Small intestine (tissue), 7 donors: ENCODE results near the gene GPR176. TPM values are rescaled to one million over a fixed set of nuclear protein-coding genes. Genes with fewer than 3 reads are reported as not detected.
A peak's percentile ranks its signal among the peaks of the same experiment; 100 is the strongest.

Experiments used
- DNase-seq, 2 donors: peaks; one replicate each; pipeline versions ENCODE4 v3.0.0 to v3.0.0-alpha.2; 2013
- FAIRE-seq: peaks from 2 replicates; lab custom pipeline; 2012; peaks lifted over from hg19 to GRCh38; lab: Jason Lieb, UNC
- H3K27ac ChIP-seq, 3 donors: one replicate each; pipeline ENCODE4 v1.5.1; 2013; ENCODE audit warnings: low read length in 2 of 3, mild to moderate bottlenecking in 2 of 3, control low read depth in 1 of 3, inconsistent platforms in 1 of 3, low read depth in 1 of 3, moderate library complexity in 1 of 3
- H3K27me3 ChIP-seq, 3 donors: one replicate each; pipeline ENCODE4 v1.6.1; 2013; ENCODE audit warnings: low read length in 3 of 3, inconsistent platforms in 1 of 3; ENCODE audit not compliant: control insufficient read depth in 3 of 3, insufficient read depth in 3 of 3
- H3K36me3 ChIP-seq, 3 donors: one replicate each; pipeline ENCODE4 v1.6.1; 2013; ENCODE audit warnings: low read length in 3 of 3, inconsistent platforms in 1 of 3, low read depth in 1 of 3, mild to moderate bottlenecking in 1 of 3, moderate library complexity in 1 of 3; ENCODE audit not compliant: control insufficient read depth in 3 of 3, insufficient read depth in 2 of 3
- H3K4me1 ChIP-seq, 3 donors: one replicate each; pipeline ENCODE4 v1.6.1; 2013; ENCODE audit warnings: low read length in 2 of 3, inconsistent platforms in 1 of 3, low read depth in 1 of 3, mild to moderate bottlenecking in 1 of 3, moderate library complexity in 1 of 3; ENCODE audit not compliant: control insufficient read depth in 3 of 3, insufficient read depth in 2 of 3
- H3K4me3 ChIP-seq, 3 donors: one replicate each; pipeline ENCODE4 v1.5.1; 2013; ENCODE audit warnings: low read length in 3 of 3, control low read depth in 1 of 3, inconsistent platforms in 1 of 3, low read depth in 1 of 3, mild to moderate bottlenecking in 1 of 3, moderate library complexity in 1 of 3
- H3K9me3 ChIP-seq, 2 donors: one replicate each; pipeline ENCODE4 v1.6.1; 2013; ENCODE audit warnings: low read depth in 1 of 2, low read length in 1 of 2; ENCODE audit not compliant: control insufficient read depth in 2 of 2, insufficient read depth in 1 of 2
- WGBS, 3 donors: extraction: QIAGEN DNeasy Blood & Tissue Kit; methylation state at CpG; one replicate each; pipeline ENCODE4 v1.1.7; 2013; 5-methylcytosine and 5-hydroxymethylcytosine counted together
- polyA plus RNA-seq, 4 donors: library from polyadenylated mRNA; stranded (reverse) in 3 of 4; unstranded in 1 of 4; fragments of 200-250 nt in 3 of 4; fragments of 120-200 nt in 1 of 4; gene quantifications; one replicate each; pipeline versions ENCODE4 v1.2.1 to v1.2.3, GENCODE V29; 2013
- donor health status: healthy with polysubstance abuse.
- donor health status: control.
- donor health status: control.
- donor health status: Bipolar disorder and iron deficiency.
- donor health status: healthy.

Gene GPR176
- polyA plus RNA-seq, 4 donors, result 0.54 to 3.3 (median 0.87) TPM; not detected in 1

DNA sequence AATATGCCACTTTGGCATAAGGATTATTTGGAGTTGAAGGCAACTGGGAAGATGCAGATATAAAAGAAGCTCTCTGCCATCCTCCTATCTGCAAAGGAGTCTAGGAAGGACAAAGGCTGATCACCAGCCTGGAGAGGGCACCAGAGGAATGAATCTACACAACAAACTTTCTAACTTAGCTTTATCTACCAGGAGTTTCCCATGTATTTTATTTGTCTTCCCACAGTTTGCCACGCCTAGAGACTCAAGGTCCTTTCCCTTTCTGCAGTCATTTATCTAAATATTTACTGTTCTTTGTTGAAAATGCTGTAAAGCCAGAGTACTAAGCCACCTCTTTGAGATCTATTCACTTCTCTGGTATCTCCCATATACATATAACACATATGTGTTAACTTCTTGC, 32.2 kb downstream of the GPR176 start:
- peaks cover 0 to 5% (median 0%) of the 10 kb centered on the region in 3 donors for H3K4me1 ChIP-seq
- DNase-seq, result peak; percentile 64 to 70
- H3K36me3 ChIP-seq, result no peaks in the 10 kb centered on the region
- H3K9me3 ChIP-seq, result no peaks in the 10 kb centered on the region
- no peak for FAIRE-seq
- H3K27ac ChIP-seq, result no peak overlapping the region
- no peak overlapping the region for H3K4me3 ChIP-seq
- WGBS, 3 donors, result 5 to 24% (median 17%) methylated on average over 1 of the region's 1 CpG
- H3K27me3 ChIP-seq, result no peaks in the 10 kb centered on the region

DNA sequence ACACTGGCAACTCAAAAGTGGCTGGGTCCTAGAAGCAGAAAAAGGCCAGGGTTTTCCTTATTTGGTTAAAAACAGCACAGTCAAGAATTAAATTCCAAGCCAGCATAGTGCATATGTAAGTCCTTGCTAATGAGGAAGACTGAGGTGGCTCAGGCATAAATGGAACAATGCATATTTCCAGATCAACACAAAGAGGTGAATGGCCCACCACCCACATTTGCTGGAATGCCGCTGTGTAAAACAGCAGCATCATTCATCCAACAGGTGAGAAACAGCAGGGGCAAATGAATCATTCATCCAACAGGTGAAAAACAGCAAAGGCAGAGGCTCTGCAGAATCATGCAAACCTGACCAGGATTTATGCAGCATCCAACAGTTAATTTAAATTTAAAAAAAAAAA, 32.9 kb downstream of the GPR176 start:
- no peak overlapping the region for H3K27ac ChIP-seq
- WGBS, 3 donors, result 77 to 91% (median 84%) methylated on average over 1 of the region's 1 CpG
- no peak for FAIRE-seq
- DNase-seq, result no peak
- H3K9me3 ChIP-seq, result no peaks in the 10 kb centered on the region
- H3K36me3 ChIP-seq, result no peaks in the 10 kb centered on the region
- H3K4me1 ChIP-seq, result peaks cover 0 to 5% (median 0%) of the 10 kb centered on the region in 3 donors
- H3K27me3 ChIP-seq, result peaks cover 0 to 3% (median 0%) of the 10 kb centered on the region in 3 donors
- H3K4me3 ChIP-seq, result no peak overlapping the region

DNA sequence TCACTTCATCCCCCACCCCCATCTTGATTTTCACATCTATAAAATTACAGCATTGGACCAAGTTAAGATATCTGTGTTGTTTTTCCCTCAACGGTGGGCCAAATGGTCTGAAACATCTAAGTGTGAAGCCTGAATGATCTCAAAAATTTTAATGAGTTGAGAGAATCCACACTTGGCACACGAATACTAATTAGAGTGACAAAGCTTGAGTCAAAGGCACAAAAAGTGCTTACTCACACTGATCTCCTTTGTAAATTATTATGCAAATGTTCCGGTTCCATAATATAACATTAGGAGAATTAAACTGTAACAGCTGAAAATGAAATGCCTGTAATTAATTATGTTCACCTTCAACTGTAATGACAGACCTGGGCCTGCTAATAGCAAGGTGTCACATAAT, 33.6 kb downstream of the GPR176 start:
- H3K27ac ChIP-seq, result no peak overlapping the region
- H3K4me1 ChIP-seq, result peaks cover 0 to 5% (median 0%) of the 10 kb centered on the region in 3 donors
- DNase-seq, result no peak
- 71 to 86% (median 80%) methylated on average over 3 of the region's 3 CpGs for WGBS, 3 donors
- no peaks in the 10 kb centered on the region for H3K9me3 ChIP-seq
- H3K27me3 ChIP-seq, result peaks cover 0 to 3% (median 0%) of the 10 kb centered on the region in 3 donors
- no peak for FAIRE-seq
- H3K36me3 ChIP-seq, result no peaks in the 10 kb centered on the region
- H3K4me3 ChIP-seq, result no peak overlapping the region

DNA sequence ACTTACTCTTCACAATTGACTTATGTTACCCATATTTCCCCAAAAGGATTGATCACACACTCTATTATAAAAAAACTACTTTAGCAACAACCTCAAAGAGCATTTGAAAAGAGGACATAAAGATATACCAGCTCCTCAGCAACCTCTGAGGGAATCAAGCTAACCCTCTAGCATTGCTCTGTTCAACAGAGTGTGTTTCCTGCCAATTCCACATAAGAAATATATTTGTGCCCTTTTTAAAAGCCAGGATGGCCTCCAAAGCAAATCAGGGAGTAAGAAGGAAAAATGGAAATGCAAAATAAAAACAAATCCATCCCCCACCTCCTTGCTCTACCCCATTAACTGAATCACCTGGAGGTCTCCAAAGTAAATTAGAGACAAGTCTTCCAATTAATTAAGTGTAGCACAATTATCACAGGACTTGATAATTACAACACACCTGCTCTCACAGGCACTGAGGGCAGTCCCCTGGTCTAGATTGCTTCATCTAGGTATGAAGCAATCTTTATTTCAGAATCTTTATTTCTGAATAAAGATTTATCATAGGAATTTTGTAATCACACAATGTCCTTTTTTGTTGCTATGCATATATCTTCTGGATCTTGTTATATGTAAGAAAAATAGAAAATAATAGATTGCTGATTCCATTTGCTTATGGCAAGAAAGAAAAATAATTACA, 34.8 kb downstream of the GPR176 start:
- H3K36me3 ChIP-seq, result no peaks in the 10 kb centered on the region
- H3K4me3 ChIP-seq, result no peak overlapping the region
- DNase-seq (no peak), FAIRE-seq (no peak)
- H3K4me1 ChIP-seq, result peaks cover 0 to 5% (median 0%) of the 10 kb centered on the region in 3 donors
- H3K27me3 ChIP-seq, result peaks cover 0 to 3% (median 0%) of the 10 kb centered on the region in 3 donors
- no peaks in the 10 kb centered on the region for H3K9me3 ChIP-seq
- H3K27ac ChIP-seq, result no peak overlapping the region

DNA sequence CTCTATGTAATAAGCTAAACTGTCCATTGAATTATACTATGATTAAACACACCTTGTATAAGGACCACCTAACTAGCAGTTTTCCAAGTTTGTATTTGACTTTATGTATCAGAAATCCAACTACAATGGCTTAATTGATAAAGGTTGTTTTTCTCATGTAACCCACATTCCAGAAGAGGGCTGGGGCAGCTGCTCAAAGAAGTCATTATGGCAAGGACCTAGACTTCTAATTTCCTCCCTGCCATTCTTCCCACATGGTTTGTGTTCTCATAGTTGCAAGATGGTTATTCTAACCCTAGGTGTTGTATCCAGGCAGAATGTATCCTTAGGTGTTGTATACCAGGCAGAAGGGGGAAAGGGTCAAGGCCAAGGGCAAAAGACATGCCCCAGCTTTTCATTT, 35.7 kb downstream of the GPR176 start:
- no peak for FAIRE-seq
- DNase-seq, result no peak

DNA sequence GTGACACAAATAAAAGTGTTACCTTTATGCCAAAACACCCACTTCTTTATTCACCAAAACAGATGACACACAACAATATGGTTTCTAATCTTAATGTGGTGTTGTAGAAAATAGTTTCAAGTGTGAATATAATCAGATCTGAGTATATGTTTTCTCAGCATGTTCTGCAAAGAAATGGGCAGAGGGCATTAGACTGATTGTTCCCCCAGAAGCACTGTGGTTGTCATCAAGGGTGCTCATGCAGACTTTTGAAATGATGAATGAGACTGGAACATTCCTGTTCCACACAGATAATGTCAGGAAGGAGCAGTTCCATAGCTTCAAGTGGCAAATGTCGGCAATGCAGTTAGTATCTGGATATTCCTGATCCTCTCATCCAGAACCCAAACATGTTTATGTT, 37.5 kb downstream of the GPR176 start:
- FAIRE-seq (no peak), DNase-seq (no peak)
- no peaks in the 10 kb centered on the region for H3K9me3 ChIP-seq
- H3K36me3 ChIP-seq, result no peaks in the 10 kb centered on the region
- H3K4me1 ChIP-seq, result no peaks in the 10 kb centered on the region
- 84 to 93% (median 91%) methylated on average over 1 of the region's 1 CpG for WGBS, 3 donors
- H3K27me3 ChIP-seq, result peaks cover 0 to 3% (median 0%) of the 10 kb centered on the region in 3 donors
- H3K27ac ChIP-seq, result no peak overlapping the region
- H3K4me3 ChIP-seq, result no peak overlapping the region

More for the DNA sequence above, 35.7 kb downstream of the GPR176 start:
- H3K27ac ChIP-seq, result no peak overlapping the region
- H3K4me3 ChIP-seq, result no peak overlapping the region
- H3K27me3 ChIP-seq, result peaks cover 0 to 3% (median 0%) of the 10 kb centered on the region in 3 donors
- H3K36me3 ChIP-seq, result no peaks in the 10 kb centered on the region
- no peaks in the 10 kb centered on the region for H3K9me3 ChIP-seq
- H3K4me1 ChIP-seq, result peaks cover 0 to 5% (median 0%) of the 10 kb centered on the region in 3 donors

DNA sequence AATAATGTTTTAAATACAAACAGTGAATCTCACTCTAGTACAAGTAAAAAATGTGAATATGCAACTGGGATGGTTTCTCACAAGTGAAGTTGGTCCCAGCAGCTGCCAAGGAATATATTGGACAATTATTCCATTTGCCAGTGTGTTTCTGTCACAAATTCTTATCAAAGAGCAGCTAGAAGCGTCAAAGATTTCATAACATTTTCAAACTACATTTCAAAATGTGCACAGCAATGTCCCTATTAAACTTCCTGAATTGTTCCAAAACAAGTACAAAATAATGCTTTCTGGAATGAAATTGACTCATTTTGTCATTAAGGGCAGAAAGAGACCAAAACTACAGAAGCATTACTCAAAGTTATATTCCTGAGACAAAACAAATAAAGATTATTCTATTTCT, 38.3 kb downstream of the GPR176 start:
- FAIRE-seq (no peak), DNase-seq (no peak)
- WGBS, 3 donors, result 76 to 80% (median 77%) methylated on average over 1 of the region's 1 CpG
- Histone ChIP-seq H3K4me3 (no peak overlapping the region), H3K36me3 (no peaks in the 10 kb centered on the region), H3K4me1 (no peaks in the 10 kb centered on the region), H3K27ac (no peak overlapping the region), H3K9me3 (no peaks in the 10 kb centered on the region), H3K27me3 (peaks cover 0 to 3% (median 0%) of the 10 kb centered on the region in 3 donors)

DNA sequence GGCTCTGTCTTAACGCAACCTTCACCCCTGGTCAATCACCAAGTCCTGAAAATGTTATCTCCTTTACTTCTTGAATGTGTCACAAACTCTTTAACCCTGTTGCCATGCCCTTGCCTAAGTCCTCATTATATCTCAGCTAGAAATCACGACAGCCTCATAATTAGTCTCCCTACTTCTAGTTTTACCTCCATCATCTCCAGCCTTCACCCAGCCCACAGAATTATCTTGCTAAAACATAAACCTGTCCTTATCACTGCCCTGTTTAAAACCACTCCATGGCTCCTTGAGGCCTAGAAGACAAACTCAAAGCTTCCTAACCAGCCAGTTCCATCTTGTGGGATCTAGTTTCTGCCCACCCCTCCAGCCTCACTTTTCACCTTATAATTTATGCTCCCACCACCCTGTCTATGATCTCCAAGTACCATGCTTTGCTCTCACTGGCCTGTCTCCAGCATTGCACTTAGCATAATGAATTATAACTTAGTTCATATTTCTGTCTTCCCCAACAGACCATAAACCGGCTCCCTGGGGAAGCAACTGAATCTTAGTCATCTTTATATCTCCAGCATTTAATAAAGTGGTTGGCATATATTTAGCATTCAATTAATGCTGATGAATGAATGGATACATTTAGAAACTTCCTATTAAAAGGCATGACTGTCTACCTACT, 39.2 kb downstream of the GPR176 start:
- H3K27ac ChIP-seq, result no peak overlapping the region
- 88 to 91% (median 88%) methylated on average over 3 of the region's 3 CpGs for WGBS, 3 donors
- DNase-seq, result no peak
- H3K27me3 ChIP-seq, result peaks cover 0 to 3% (median 0%) of the 10 kb centered on the region in 3 donors
- no peaks in the 10 kb centered on the region for H3K9me3 ChIP-seq
- no peak for FAIRE-seq
- no peak overlapping the region for H3K4me3 ChIP-seq
- no peaks in the 10 kb centered on the region for H3K4me1 ChIP-seq
- no peaks in the 10 kb centered on the region for H3K36me3 ChIP-seq
